ENCODE results near the gene ZNF485.

GRCh38 chr10:43665054-43665453 lies 58.8 kb downstream of the ZNF485 start:
- TF ChIP-seq CTCF (conservative IDR thresholded peaks at IDR 0.05 in 1 of 2, IDR thresholded peaks at IDR 0.05 in 1 of 2; ENCODE audit: extremely low read depth in 1 of 2, insufficient read depth in 1 of 2, low read depth in 1 of 2, low read length in 2 of 2): no peak
- TF ChIP-seq EZH2 (IDR thresholded peaks at IDR 0.05; ENCODE audit: borderline replicate concordance, low read length): no peak

Data from mammary epithelial cell (primary cell).